ENCODE data around the gene ERP27.

ERP27 gene

GRCh38 chr12:14903386-14904098 lies 34.8 kb downstream of the ERP27 start:
- no peak for DNase-seq (ENCODE audit: low read depth in 2 of 2)

- DNase-seq (ENCODE audit: low read depth in 2 of 2), result no peak
These were observed 35.9 kb downstream of the ERP27 start for GRCh38 chr12:14902465-14902864.

GRCh38 chr12:14901228-14901562 lies 37.1 kb downstream of the ERP27 start:
- DNase-seq (ENCODE audit: low read depth in 2 of 2), result no peak

GRCh38 chr12:14900521-14901227 lies 37.7 kb downstream of the ERP27 start:
- DNase-seq (ENCODE audit: low read depth in 2 of 2), result no peak

GRCh38 chr12:14896521-14897169 lies 41.7 kb downstream of the ERP27 start:
- no peak for DNase-seq (ENCODE audit: low read depth in 2 of 2)

GRCh38 chr12:14893506-14894250 lies 44.7 kb downstream of the ERP27 start:
- DNase-seq (ENCODE audit: low read depth in 2 of 2), result no peak

GRCh38 chr12:14892726-14893505 lies 45.4 kb downstream of the ERP27 start:
- DNase-seq (ENCODE audit: low read depth in 2 of 2), result no peak

- no peak for DNase-seq (ENCODE audit: low read depth in 2 of 2)
These were observed 47.6 kb downstream of the ERP27 start for GRCh38 chr12:14890701-14891100.

GRCh38 chr12:14886271-14886670 lies 52.1 kb downstream of the ERP27 start:
- DNase-seq (ENCODE audit: low read depth in 2 of 2), result no peak

GRCh38 chr12:14885718-14886221 lies 52.6 kb downstream of the ERP27 start, which contains the start of gene MGP:
Gene MGP, minus strand, starts transcription at chr12:14885854. Its CDS starts 63 bp downstream, at chr12:14885791.
- no peak for DNase-seq (ENCODE audit: low read depth in 2 of 2)

GRCh38 chr12:14884458-14884878 lies 53.9 kb downstream of the ERP27 start:
- DNase-seq (ENCODE audit: low read depth in 2 of 2), result peak; percentile 52 to 53

- no peak for DNase-seq (ENCODE audit: low read depth in 2 of 2)
These were observed 54.7 kb downstream of the ERP27 start for GRCh38 chr12:14883686-14884085.

- no peak for DNase-seq (ENCODE audit: low read depth in 2 of 2)
These were observed 57.4 kb downstream of the ERP27 start for GRCh38 chr12:14880890-14881453.

GRCh38 chr12:14879222-14879933 lies 59.0 kb downstream of the ERP27 start:
- DNase-seq (ENCODE audit: low read depth in 2 of 2), result no peak

GRCh38 chr12:14878488-14878887 lies 59.8 kb downstream of the ERP27 start:
- no peak for DNase-seq (ENCODE audit: low read depth in 2 of 2)

GRCh38 chr12:14876833-14877232 lies 61.5 kb downstream of the ERP27 start:
- DNase-seq (ENCODE audit: low read depth in 2 of 2), result no peak

- no peak for DNase-seq (ENCODE audit: low read depth in 2 of 2)
These were observed 63.5 kb downstream of the ERP27 start for GRCh38 chr12:14874882-14875281.

GRCh38 chr12:14873440-14874185 lies 64.7 kb downstream of the ERP27 start:
- no peak for DNase-seq (ENCODE audit: low read depth in 2 of 2)

GRCh38 chr12:14871886-14872285 lies 66.5 kb downstream of the ERP27 start:
- no peak for DNase-seq (ENCODE audit: low read depth in 2 of 2)

All from stimulated activated CD4-positive, alpha-beta T cell treated with anti-CD3 and anti-CD28 coated beads, Interleukin-15, amount 100 ng/mL, for 48 hours (primary cell).